Measurements from ENCODE around the gene ENC1. TPM values are rescaled to one million over a fixed set of nuclear protein-coding genes. Genes with fewer than 3 reads are reported as not detected.

The ENC1 gene
- total and polyA plus RNA-seq, 2 of the 8 experiments (the other 6 are each of a cell fraction or from before 2014, with no cell fraction given), result 5.5 to 13.2 TPM

GRCh38 chr5:74673011-74673790 is 32.7 kb upstream of the ENC1 start:
- H3K4ac ChIP-seq (replicated peaks; ENCODE audit: insufficient read length, low read depth, low read length), result no peak overlapping the region
- H3K9ac ChIP-seq (replicated peaks in 1 of 4; ENCODE audit: extremely low read depth in 1 of 4, low read depth in 3 of 4, low read length in 3 of 4), result no peak overlapping the region
- H3K9me3 ChIP-seq (ENCODE audit: insufficient read depth in 2 of 2, low read depth in 1 of 2, low read length in 1 of 2), result no peaks in the 10 kb centered on the region
- H3K4me3 ChIP-seq (ENCODE audit: extremely low read depth in 1 of 4, insufficient read depth in 2 of 4, low read depth in 3 of 4, low read length in 4 of 4), result no peak overlapping the region
- H2BK12ac ChIP-seq (ENCODE audit: low read depth, low read length), result no peak overlapping the region
- H3K27me3 ChIP-seq (replicated peaks in 1 of 4; ENCODE audit: control insufficient read depth in 3 of 4, extremely low read depth in 1 of 4, insufficient read depth in 3 of 4, low read length in 3 of 4), result no peaks in the 10 kb centered on the region
- no peaks in the 10 kb centered on the region for H3K79me2 ChIP-seq (ENCODE audit: control insufficient read depth in 1 of 2, insufficient read depth in 2 of 2, low read length in 2 of 2)
- H3K14ac ChIP-seq (ENCODE audit: insufficient read length), result no peak overlapping the region
- no peak overlapping the region for H2BK20ac ChIP-seq (ENCODE audit: low read length)
- H3K23ac ChIP-seq (ENCODE audit: insufficient read length), result no peak overlapping the region
- CTCF ChIA-PET (ENCODE audit: partially characterized antibody), result interaction anchor here (0.6 to 2.3 kb wide), 19 partner anchors 9 to 879 kb away, joined by 3 to 19 read pairs (median 4); partner anchors contain the start of genes GFM2 and NSA2
- 82% methylated on average over 6 of the region's 6 CpGs; no CpG with 5 or more reads in 1 of the 2 experiments for WGBS, 2 experiments (ENCODE audit: extremely low coverage in 1 of 2, insufficient coverage in 1 of 2, insufficient read length in 1 of 2, insufficient replicate concordance in 2 of 2, low coverage in 1 of 2, low lambda C conversion rate in 2 of 2, missing lambda C conversion rate in 1 of 2)
- H3K27ac ChIP-seq (ENCODE audit: low read depth, low read length), result no peak overlapping the region
- no peak overlapping the region for H3K56ac ChIP-seq (replicated peaks; ENCODE audit: insufficient read length, low read depth, low read length)
- no peak overlapping the region for H4K91ac ChIP-seq (replicated peaks; ENCODE audit: insufficient read length, low read length)
- no peak overlapping the region for H4K8ac ChIP-seq (ENCODE audit: extremely low read depth, insufficient read depth, low read length)
- no peak for FAIRE-seq
- H4K5ac ChIP-seq (ENCODE audit: insufficient read length, low read depth, low read length), result no peak overlapping the region
- no peaks in the 10 kb centered on the region for H3K79me1 ChIP-seq (ENCODE audit: low read depth, low read length)
- no peak overlapping the region for H2BK5ac ChIP-seq (ENCODE audit: low read depth, low read length)
- peak overlapping the region; percentile 93 for H2AFZ ChIP-seq (ENCODE audit: low read length)
- H3K4me1 ChIP-seq (replicated peaks in 1 of 4; ENCODE audit: control insufficient read depth in 3 of 4, insufficient read depth in 4 of 4, low read length in 3 of 4), result peaks cover 0 to 6% (median 4%) of the 10 kb centered on the region in 4 experiments; a peak in 5 of 7 replicates
- no peak for DNase-seq (ENCODE audit: low read depth in 1 of 2, low spot score in 2 of 2)
- H3K23me2 ChIP-seq (ENCODE audit: low read depth, low read length), result no peaks in the 10 kb centered on the region; the same call in 1 of the 2 replicates
- H3K4me2 ChIP-seq (ENCODE audit: insufficient read depth in 1 of 2, low read depth in 2 of 2, low read length in 2 of 2), result no peak overlapping the region; a peak in 1 of 4 replicates
- POLR2A ChIA-PET (ENCODE audit: partially characterized antibody), result interaction anchor here (0.8 to 1.0 kb wide), 2 partner anchors 11 to 13 kb away, joined by 3 to 4 read pairs; no protein-coding TSS in a partner anchor
- no peak overlapping the region for H2AK5ac ChIP-seq (ENCODE audit: low read depth, low read length)
- no peak overlapping the region for H3K18ac ChIP-seq (ENCODE audit: extremely low read depth, low read length)
- H2BK15ac ChIP-seq (ENCODE audit: low read length), result no peak overlapping the region
- no peak overlapping the region for H2BK120ac ChIP-seq (replicated peaks; ENCODE audit: low read depth, low read length)
- no peaks in the 10 kb centered on the region for H4K20me1 ChIP-seq (replicated peaks in 1 of 2; ENCODE audit: control insufficient read depth in 1 of 2, insufficient read depth in 2 of 2, low read length in 2 of 2)
- H3K36me3 ChIP-seq (ENCODE audit: control insufficient read depth in 2 of 4, insufficient read depth in 4 of 4, low read length in 3 of 4), result no peaks in the 10 kb centered on the region
- no peak for TF ChIP-seq ATF3 (IDR thresholded peaks at IDR 0.05; ENCODE audit: insufficient read depth, low read depth, low read length)
- no peak for TF ChIP-seq SUZ12 (IDR thresholded peaks at IDR 0.05; ENCODE audit: low read length)
- no peak for TF ChIP-seq E2F6 (IDR thresholded peaks at IDR 0.05)
- TF ChIP-seq JUN (IDR thresholded peaks at IDR 0.05; ENCODE audit: low read depth, low read length), result no peak
- peak; percentile 29; the same call in 1 of the 2 replicates for TF ChIP-seq SIX5 (IDR thresholded peaks at IDR 0.05; ENCODE audit: low read depth, low read length)
- TF ChIP-seq TCF12 (IDR thresholded peaks at IDR 0.05; ENCODE audit: low read depth, low read length), result no peak
- TF ChIP-seq KDM5A (IDR thresholded peaks at IDR 0.05; ENCODE audit: low read length), result no peak
- no peak for TF ChIP-seq CBX5 (IDR thresholded peaks at IDR 0.05; ENCODE audit: low read depth, low read length)
- TF ChIP-seq PHF8 (conservative IDR thresholded peaks at IDR 0.05; ENCODE audit: low read depth, low read length), result no peak
